HCT116 (cell line): Measurements from ENCODE around the gene SMTNL1. TPM values are rescaled to one million over a fixed set of nuclear protein-coding genes. Genes with fewer than 3 reads are reported as not detected.

Source experiments
- ATAC-seq: fragments of 200-7000 bp; cut with Tn5 transposase; 2 replicates; pipeline ENCODE4 v1.9.1; 2020; ENCODE audit warnings: mild to moderate bottlenecking, moderate library complexity
- BruUV-seq: library from RNA; stranded (reverse); fragments of 400-500 nt; replicated peaks from 2 replicates; lab custom pipeline; 2021; lab: Mats Ljungman, UMichigan
- CTCF ChIA-PET: fragments of 300-600 bp; sonication (Branson Sonifier 250); formaldehyde crosslinking; loops from one replicate; lab custom pipeline; 2021; ENCODE audit warnings: antibody characterized with exemption; lab: Charles Lee
- POLR2A ChIA-PET: fragments of 300-600, 350-600 bp; sonication (Branson Sonifier 250); formaldehyde crosslinking; loops from one replicate; lab custom pipeline; 2021; ENCODE audit warnings: antibody characterized with exemption; lab: Charles Lee
- RAD21 ChIA-PET, 2 experiments: fragments of 300-600 bp; sonication (Branson Sonifier 250); formaldehyde crosslinking; loops; one replicate each; lab custom pipeline; 2023; ENCODE audit warnings: low total read pairs in 2 of 2; ENCODE audit not compliant: uncharacterized antibody in 2 of 2, unreplicated experiment in 2 of 2, low non-redundant PET in 1 of 2; lab: Charles Lee
- DNase-seq: peaks from one replicate; pipeline ENCODE4 v3.0.0-alpha.2; 2010; ENCODE audit warnings: low read depth, low spot score
- H2AFZ ChIP-seq: fragments of 200-600 bp; shearing (Covaris generic), sonication (generic); 2 replicates; pipeline ENCODE4 v1.6.1; 2017; ENCODE audit warnings: low read depth, mixed run types, mixed read lengths, antibody characterized with exemption, low read length; ENCODE audit not compliant: poor library complexity, severe bottlenecking
- H3K27ac ChIP-seq: 2 replicates; pipeline ENCODE4 v1.5.1; 2012; ENCODE audit warnings: low read depth, low read length
- H3K27me3 ChIP-seq: fragments of 200-600 bp; sonication (generic); 2 replicates; pipeline ENCODE4 v1.6.1; 2016; ENCODE audit warnings: mixed run types, low read length, mixed read lengths; ENCODE audit not compliant: insufficient read depth
- H3K36me3 ChIP-seq, 2 experiments: fragments of 200-500 bp in 1 of 2; fragments of 200-600 bp in 1 of 2; sonication (Bioruptor generic) in 1 of 2; sonication (generic) in 1 of 2; 2 replicates each; pipeline versions ENCODE4 v1.5.1 to v1.6.1; 2014 to 2016; ENCODE audit warnings: low read length in 2 of 2, inconsistent platforms in 1 of 2, mixed read lengths in 1 of 2, mixed run types in 1 of 2; ENCODE audit not compliant: insufficient read depth in 2 of 2, control insufficient read depth in 1 of 2
- H3K4me1 ChIP-seq, 2 experiments: fragments of 200-600 bp in 1 of 2; sonication (generic) in 1 of 2; 2 replicates each; pipeline versions ENCODE4 v1.5.1 to v1.6.1; 2012 to 2017; ENCODE audit warnings: low read length in 2 of 2, inconsistent platforms in 1 of 2, mild to moderate bottlenecking in 1 of 2, mixed read lengths in 1 of 2, mixed run types in 1 of 2, moderate library complexity in 1 of 2; ENCODE audit not compliant: insufficient read depth in 2 of 2, control insufficient read depth in 1 of 2
- H3K4me2 ChIP-seq: fragments of 200-600 bp; sonication (generic); 2 replicates; pipeline ENCODE4 v1.6.1; 2017; ENCODE audit warnings: mixed run types, low read length, mixed read lengths
- H3K4me3 ChIP-seq, 2 experiments: fragments of 200-600 bp in 1 of 2; sonication (generic) in 1 of 2; replicated peaks in 1 of 2; 2 replicates each; pipeline ENCODE4 v1.5.1; 2011 to 2016; ENCODE audit warnings: low read length in 2 of 2, control low read depth in 1 of 2, low read depth in 1 of 2, mild to moderate bottlenecking in 1 of 2, mixed read lengths in 1 of 2, mixed run types in 1 of 2
- H3K79me2 ChIP-seq: fragments of 200-600 bp; sonication (generic); 2 replicates; pipeline ENCODE4 v1.6.1; 2017; ENCODE audit warnings: mild to moderate bottlenecking, mixed run types, low read length, moderate library complexity, mixed read lengths; ENCODE audit not compliant: insufficient read depth
- H3K9ac ChIP-seq: fragments of 200-600 bp; sonication (generic); 2 replicates; pipeline ENCODE4 v1.6.1; 2016; ENCODE audit warnings: low read length, mixed read lengths
- H3K9me2 ChIP-seq: fragments of 200-600 bp; sonication (generic), shearing (Covaris generic); 2 replicates; pipeline ENCODE4 v1.6.1; 2017; ENCODE audit warnings: mixed run types, mild to moderate bottlenecking, moderate library complexity; ENCODE audit not compliant: insufficient read depth
- H3K9me3 ChIP-seq, 2 experiments: fragments of 200-500 bp in 1 of 2; fragments of 200-600 bp in 1 of 2; sonication (Bioruptor generic) in 1 of 2; sonication (generic) in 1 of 2; 2 replicates each; pipeline ENCODE4 v1.6.1; 2014 to 2017; ENCODE audit warnings: low read length in 2 of 2, mixed read lengths in 2 of 2, inconsistent platforms in 1 of 2, low read depth in 1 of 2, mild to moderate bottlenecking in 1 of 2, mixed run types in 1 of 2, moderate library complexity in 1 of 2; ENCODE audit not compliant: control insufficient read depth in 1 of 2, insufficient read depth in 1 of 2
- H4K20me1 ChIP-seq: fragments of 200-600 bp; sonication (generic), shearing (Covaris generic); 2 replicates; pipeline ENCODE4 v1.6.1; 2017; ENCODE audit warnings: mixed run types, mild to moderate bottlenecking, moderate library complexity; ENCODE audit not compliant: insufficient read depth
- ATF3 ChIP-seq: IDR thresholded peaks from 2 replicates; pipeline ENCODE4 v1.6.1; 2012
- CTCF ChIP-seq, 3 experiments: fragments of 200-600 bp in 1 of 3; sonication (generic) in 1 of 3; IDR thresholded peaks in 2 of 3; conservative IDR thresholded peaks in 1 of 3; 2 replicates each; pipeline ENCODE4 v1.5.1; 2012 to 2017; ENCODE audit warnings: low read depth in 2 of 3, low read length in 2 of 3, antibody characterized with exemption in 1 of 3, borderline replicate concordance in 1 of 3, control low read depth in 1 of 3, mild to moderate bottlenecking in 1 of 3, mixed read lengths in 1 of 3, mixed run types in 1 of 3, moderate library complexity in 1 of 3; ENCODE audit not compliant: insufficient read depth in 1 of 3
- EGR1 ChIP-seq: IDR thresholded peaks from 2 replicates; pipeline ENCODE4 v1.6.1; 2012; ENCODE audit warnings: low read depth
- ELF1 ChIP-seq: IDR thresholded peaks from 2 replicates; pipeline ENCODE4 v1.6.1; 2012; ENCODE audit warnings: low read depth, borderline replicate concordance
- EZH2phosphoT487 ChIP-seq: fragments of 200-600 bp; IDR thresholded peaks from 2 replicates; pipeline ENCODE4 v1.6.1; 2018; ENCODE audit warnings: antibody characterized with exemption, borderline replicate concordance
- FOSL1 ChIP-seq: IDR thresholded peaks from 2 replicates; pipeline ENCODE4 v1.6.1; 2012; ENCODE audit warnings: low read depth
- JUND ChIP-seq: IDR thresholded peaks from 2 replicates; pipeline ENCODE4 v1.6.1; 2012
- MAX ChIP-seq: IDR thresholded peaks from 2 replicates; pipeline ENCODE4 v1.6.1; 2012
- RAD21 ChIP-seq: IDR thresholded peaks from 2 replicates; pipeline ENCODE4 v1.6.1; 2012; ENCODE audit warnings: low read depth, mild to moderate bottlenecking
- TCF7L2 ChIP-seq: IDR thresholded peaks from 2 replicates; pipeline ENCODE4 v1.7.0; 2011; ENCODE audit warnings: borderline replicate concordance, inconsistent platforms; ENCODE audit not compliant: insufficient read depth, insufficient read length; ENCODE audit errors: extremely low read depth
- ZFX ChIP-seq: fragments of 450-650 bp; IDR thresholded peaks from 2 replicates; pipeline ENCODE4 v1.6.1; 2017
- intact Hi-C: fragments of 100-400 bp; cut with micrococcal nuclease; formaldehyde crosslinking; loops from 2 replicates; pipeline ENCODE4 v1.10.0; 2022
- total RNA-seq: library from RNA; stranded (reverse); gene quantifications from one replicate; pipeline ENCODE4 v1.2.1, GENCODE V29; 2021; ENCODE audit not compliant: unreplicated experiment

Gene SMTNL1
- total RNA-seq, 1 experiment from 2014 or later = not detected

GRCh38 chr11:57552479-57552878 lies 15.1 kb downstream of the SMTNL1 start:
- TF ChIP-seq ELF1 (no peak), ZFX (no peak), JUND (no peak), FOSL1 (no peak), RAD21 (no peak), EGR1 (no peak), CTCF (IDR thresholded peaks at IDR 0.05 in 2 of 3, conservative IDR thresholded peaks at IDR 0.05 in 1 of 3; ENCODE audit: borderline replicate concordance in 1 of 3, insufficient read depth in 1 of 3, low read depth in 2 of 3, low read length in 2 of 3) (no peak)
- TF ChIP-seq, all 23 proteins: peak for 0
- no peaks in the 10 kb centered on the region for H3K9me3 ChIP-seq
- H3K9me2 ChIP-seq = no peaks in the 10 kb centered on the region
- BruUV-seq = no TSS peak
- ChIA-PET CTCF (no interaction called here), POLR2A (no interaction called here), RAD21 (interaction anchor here in 1 of 2 experiments (0.6 kb wide), 1 partner anchor 93 kb away, joined by 3 read pairs; no protein-coding TSS in a partner anchor)
- no peak overlapping the region for H3K9ac ChIP-seq
- no peaks in the 10 kb centered on the region for H3K79me2 ChIP-seq
- H3K4me3 ChIP-seq = no peak overlapping the region
- H3K4me1 ChIP-seq = peaks cover 0 to 8% of the 10 kb centered on the region in 2 experiments; a peak in 2 of 4 replicates
- ATAC-seq (no peak), DNase-seq (no peak)
- no peaks in the 10 kb centered on the region for H4K20me1 ChIP-seq
- H3K36me3 ChIP-seq = peaks cover 0 to 4% of the 10 kb centered on the region in 2 experiments; a peak in 2 of 4 replicates
- H3K27ac ChIP-seq = no peak overlapping the region
- no peak overlapping the region for H3K4me2 ChIP-seq
- no peaks in the 10 kb centered on the region for H3K27me3 ChIP-seq
- intact Hi-C loops = no loop called here
- H2AFZ ChIP-seq = no peak overlapping the region

- intact Hi-C loops = no loop called here
- H3K79me2 ChIP-seq = no peaks in the 10 kb centered on the region
- no TSS peak for BruUV-seq
- no peaks in the 10 kb centered on the region for H3K9me3 ChIP-seq
- H4K20me1 ChIP-seq = no peaks in the 10 kb centered on the region
- ChIA-PET POLR2A (no interaction called here), RAD21 (no interaction called here), CTCF (no interaction called here)
- H3K4me1 ChIP-seq = peaks cover 9 to 14% of the 10 kb centered on the region in 2 experiments; a peak in 3 of 4 replicates
- no peak overlapping the region for H3K4me3 ChIP-seq
- H3K9ac ChIP-seq = no peak overlapping the region
- no peaks in the 10 kb centered on the region for H3K27me3 ChIP-seq
- no peak for ATAC-seq
- H3K27ac ChIP-seq = no peak overlapping the region
- H3K36me3 ChIP-seq = peaks cover 0 to 4% of the 10 kb centered on the region in 2 experiments; a peak in 2 of 4 replicates
- DNase-seq = no peak
- TF ChIP-seq MAX (no peak), EZH2phosphoT487 (no peak), ATF3 (no peak), EGR1 (no peak), TCF7L2 (no peak)
- no peak overlapping the region for H2AFZ ChIP-seq
- H3K4me2 ChIP-seq = no peak overlapping the region
- no peaks in the 10 kb centered on the region for H3K9me2 ChIP-seq
Measured at GRCh38 chr11:57555393-57555792, 18.0 kb downstream of the SMTNL1 start.
